Activated B cell treated with CpG ODN at 0.5 μM for 24 hours (primary cell): Measurements from ENCODE around the gene SPATA9. TPM values are rescaled to one million over a fixed set of nuclear protein-coding genes. Genes with fewer than 3 reads are reported as not detected.
"Not testable (repeated sequence)": the region's sequence is repeated elsewhere in the genome, so short reads cannot be mapped to it uniquely, and the experiment has no call there.

ENCODE experiments used
- ATAC-seq: fragments of 200-7000 bp; cut with Tn5 transposase; one replicate; pipeline ENCODE4 v1.10.0; 2021; ENCODE audit warnings: low read depth, mild to moderate bottlenecking, moderate library complexity
- CTCF ChIA-PET: fragments of 350-600 bp; sonication (Branson Sonifier 250); formaldehyde crosslinking; loops from one replicate; lab custom pipeline; 2021; ENCODE audit warnings: antibody characterized with exemption; lab: Charles Lee
- POLR2A ChIA-PET: fragments of 350-600 bp; sonication (Branson Sonifier 250); formaldehyde crosslinking; loops from one replicate; lab custom pipeline; 2021; ENCODE audit warnings: antibody characterized with exemption; lab: Charles Lee
- DNase-seq: peaks from one replicate; pipeline ENCODE4 v3.0.0; 2022
- H3K27ac Mint-ChIP-seq: one replicate; pipeline ENCODE4 v1.8.0; 2020; ENCODE audit warnings: mixed read lengths
- H3K27me3 Mint-ChIP-seq: one replicate; pipeline ENCODE4 v1.8.0; 2021; ENCODE audit warnings: mixed read lengths
- H3K36me3 Mint-ChIP-seq: one replicate; pipeline ENCODE4 v1.8.0; 2021; ENCODE audit warnings: low read depth, mixed read lengths
- H3K4me1 Mint-ChIP-seq: one replicate; pipeline ENCODE4 v1.8.0; 2021; ENCODE audit warnings: mixed read lengths
- H3K4me3 Mint-ChIP-seq: one replicate; pipeline ENCODE4 v1.8.0; 2020; ENCODE audit warnings: mild to moderate bottlenecking, mixed read lengths
- H3K9me3 Mint-ChIP-seq: one replicate; pipeline ENCODE4 v1.8.0; 2020; ENCODE audit warnings: mixed read lengths
- CTCF ChIP-seq: fragments of 200-600 bp; IDR thresholded peaks from one replicate; pipeline ENCODE4 v1.8.0; 2022; ENCODE audit warnings: antibody characterized with exemption, mild to moderate bottlenecking
- intact Hi-C: fragments of 100-400 bp; cut with micrococcal nuclease; formaldehyde crosslinking; loops from one replicate; pipeline ENCODE4 v1.15.1; 2024
- total RNA-seq: library from RNA; stranded (reverse); gene quantifications from 2 replicates; pipeline ENCODE4 v1.2.3, GENCODE V29; 2022

SPATA9 gene
- total RNA-seq, 1 donor from 2014 or later, result not detected

GRCh38 chr5:95709967-95710650 lies 27.3 kb upstream of the SPATA9 start:
- POLR2A ChIA-PET, result no interaction called here
- no peaks in the 10 kb centered on the region for H3K4me1 Mint-ChIP-seq
- intact Hi-C loops, result no loop called here
- no peaks in the 10 kb centered on the region for H3K27me3 Mint-ChIP-seq
- ATAC-seq (no peak), DNase-seq (no peak)
- H3K9me3 Mint-ChIP-seq, result no peaks in the 10 kb centered on the region
- H3K4me3 Mint-ChIP-seq, result no peak overlapping the region
- CTCF ChIA-PET, result no interaction called here
- no peaks in the 10 kb centered on the region for H3K36me3 Mint-ChIP-seq
- no peak for TF ChIP-seq CTCF
- H3K27ac Mint-ChIP-seq, result no peak overlapping the region

- TF ChIP-seq CTCF, result no peak
- DNase-seq (no peak), ATAC-seq (no peak)
- H3K27me3 Mint-ChIP-seq, result no peaks in the 10 kb centered on the region
- H3K9me3 Mint-ChIP-seq, result no peaks in the 10 kb centered on the region
- H3K36me3 Mint-ChIP-seq, result no peaks in the 10 kb centered on the region
- ChIA-PET CTCF (no interaction called here), POLR2A (no interaction called here)
- no peak overlapping the region for H3K4me3 Mint-ChIP-seq
- H3K4me1 Mint-ChIP-seq, result no peaks in the 10 kb centered on the region
- intact Hi-C loops, result no loop called here
- H3K27ac Mint-ChIP-seq, result no peak overlapping the region
Observed at GRCh38 chr5:95708876-95709275, 26.1 kb upstream of the SPATA9 start.

GRCh38 chr5:95707534-95708188 lies 24.9 kb upstream of the SPATA9 start:
- DNase-seq, H3K27me3 Mint-ChIP-seq, H3K27ac Mint-ChIP-seq, H3K4me3 Mint-ChIP-seq, H3K36me3 Mint-ChIP-seq, intact Hi-C loops, ATAC-seq, H3K4me1 Mint-ChIP-seq, H3K9me3 Mint-ChIP-seq, POLR2A ChIA-PET, CTCF ChIA-PET: not testable (repeated sequence)

- DNase-seq (no peak), ATAC-seq (no peak)
- no peaks in the 10 kb centered on the region for H3K36me3 Mint-ChIP-seq
- ChIA-PET POLR2A (no interaction called here), CTCF (no interaction called here)
- intact Hi-C loops, result no loop called here
- H3K27me3 Mint-ChIP-seq, result no peaks in the 10 kb centered on the region
- H3K9me3 Mint-ChIP-seq, result no peaks in the 10 kb centered on the region
- TF ChIP-seq CTCF, result no peak
- H3K4me1 Mint-ChIP-seq, result no peaks in the 10 kb centered on the region
- H3K4me3 Mint-ChIP-seq, result no peak overlapping the region
- H3K27ac Mint-ChIP-seq, result no peak overlapping the region
Observed at GRCh38 chr5:95707055-95707454, 24.3 kb upstream of the SPATA9 start.

- intact Hi-C loops, CTCF ChIA-PET, POLR2A ChIA-PET, DNase-seq, ATAC-seq, H3K9me3 Mint-ChIP-seq, H3K4me3 Mint-ChIP-seq, H3K4me1 Mint-ChIP-seq, H3K36me3 Mint-ChIP-seq, H3K27me3 Mint-ChIP-seq, H3K27ac Mint-ChIP-seq: not testable (repeated sequence)
Observed at GRCh38 chr5:95706196-95706595, 23.4 kb upstream of the SPATA9 start.

- Mint-ChIP-seq H3K9me3 (no peaks in the 10 kb centered on the region), H3K4me1 (no peaks in the 10 kb centered on the region), H3K36me3 (no peaks in the 10 kb centered on the region), H3K27me3 (peaks cover 3% of the 10 kb centered on the region), H3K27ac (no peak overlapping the region), H3K4me3 (no peak overlapping the region)
- ChIA-PET POLR2A (no interaction called here), CTCF (no interaction called here)
- intact Hi-C loops, result no loop called here
- no peak for ATAC-seq
- DNase-seq, result no peak
- no peak for TF ChIP-seq CTCF
Observed at GRCh38 chr5:95704150-95704549, 21.4 kb upstream of the SPATA9 start.
